Activated naive CD8-positive, alpha-beta T cell treated with anti-CD3 and anti-CD28 coated beads for 36 hours (primary cell): ENCODE measurements around the gene CDYL. TPM values are rescaled to one million over a fixed set of nuclear protein-coding genes. Genes with fewer than 3 reads are reported as not detected.
A peak's percentile ranks its signal among the peaks of the same experiment; 100 is the strongest.

Experiments
- DNase-seq: peaks from one replicate; pipeline ENCODE4 v3.0.0; 2021
- H3K27ac Mint-ChIP-seq: one replicate; pipeline ENCODE4 v1.8.0; 2022; ENCODE audit warnings: mild to moderate bottlenecking, moderate library complexity, mixed read lengths
- H3K27me3 Mint-ChIP-seq: one replicate; pipeline ENCODE4 v1.8.0; 2022; ENCODE audit warnings: mild to moderate bottlenecking, mixed read lengths
- H3K36me3 Mint-ChIP-seq: one replicate; pipeline ENCODE4 v1.8.0; 2021; ENCODE audit warnings: mild to moderate bottlenecking, mixed read lengths
- H3K4me1 Mint-ChIP-seq: one replicate; pipeline ENCODE4 v1.8.0; 2021; ENCODE audit warnings: mixed read lengths
- H3K4me3 Mint-ChIP-seq: one replicate; pipeline ENCODE4 v1.8.0; 2022; ENCODE audit warnings: mild to moderate bottlenecking, moderate library complexity, mixed read lengths
- H3K9me3 Mint-ChIP-seq: one replicate; pipeline ENCODE4 v1.8.0; 2022; ENCODE audit warnings: mixed read lengths
- total RNA-seq, 2 experiments: library from RNA; stranded (reverse); gene quantifications; one replicate each; pipeline ENCODE4 v1.2.3, GENCODE V29; 2021

Gene CDYL
- total RNA-seq: 10 to 100 TPM; 38.8 to 40.5 TPM

- H3K27ac Mint-ChIP-seq: peak within 1 kb of the TSS; percentile 94
- H3K4me1 Mint-ChIP-seq: peaks cover 61% of the 10 kb centered on the region
- peaks cover 41% of the 10 kb centered on the region for H3K9me3 Mint-ChIP-seq
- H3K27me3 Mint-ChIP-seq: peaks cover 5% of the 10 kb centered on the region
- peak within 1 kb of the TSS; percentile 92 for H3K4me3 Mint-ChIP-seq
- DNase-seq: peak; percentile 95
- peaks cover 33% of the 10 kb centered on the region for H3K36me3 Mint-ChIP-seq
Observed at GRCh38 chr6:4776131-4776492, at the start of gene CDYL. Gene CDYL (plus strand): TSS chr6:4776404. CDS start chr6:4776784, 380 bp downstream.

DNA sequence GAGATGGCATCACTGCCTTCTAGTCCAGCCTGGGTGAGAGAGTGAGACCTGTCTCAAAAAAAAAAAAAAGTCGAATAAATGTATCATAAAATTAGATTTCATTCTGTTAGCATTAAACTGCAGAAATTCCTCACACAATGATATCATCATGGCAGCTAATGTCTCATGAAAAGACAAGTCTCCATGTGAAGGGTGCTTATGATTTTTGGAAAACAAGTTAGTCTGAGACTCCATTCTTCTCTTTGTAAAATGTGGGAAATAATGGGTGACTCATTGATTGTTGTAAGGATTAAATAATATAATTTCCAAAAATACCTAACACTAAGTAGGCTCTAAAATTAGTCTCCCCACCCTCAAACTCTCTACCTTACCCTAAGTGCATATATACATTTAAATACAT is 49.6 kb upstream of the CDYL start:
- H3K9me3 Mint-ChIP-seq: no peaks in the 10 kb centered on the region
- H3K27ac Mint-ChIP-seq: no peak overlapping the region
- H3K4me3 Mint-ChIP-seq: no peak overlapping the region
- H3K36me3 Mint-ChIP-seq: no peaks in the 10 kb centered on the region
- peaks cover 19% of the 10 kb centered on the region for H3K27me3 Mint-ChIP-seq
- H3K4me1 Mint-ChIP-seq: peaks cover 13% of the 10 kb centered on the region
- DNase-seq: no peak

DNA sequence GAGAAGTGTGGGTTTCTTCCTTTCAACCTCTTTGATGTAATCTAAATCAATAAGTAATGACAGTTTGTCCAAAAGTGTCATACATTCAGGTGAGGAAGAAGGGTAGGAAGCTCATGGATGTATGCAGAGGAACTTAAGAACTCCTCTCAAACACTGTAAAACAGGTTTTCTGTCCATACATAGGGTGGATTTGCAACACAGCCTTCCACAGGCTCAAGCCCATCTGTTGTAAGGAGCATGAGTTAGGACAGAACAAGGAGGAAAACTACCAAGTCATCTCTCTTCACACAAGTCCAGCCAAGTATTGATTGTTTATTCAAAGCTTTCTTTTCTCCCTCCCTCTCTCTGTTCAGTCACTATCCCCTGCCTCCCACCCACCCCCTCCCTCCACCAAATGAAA is 49.0 kb upstream of the CDYL start:
- H3K36me3 Mint-ChIP-seq: no peaks in the 10 kb centered on the region

GRCh38 chr6:4727671-4728435 is 48.4 kb upstream of the CDYL start:
- no peaks in the 10 kb centered on the region for H3K36me3 Mint-ChIP-seq
- peaks cover 19% of the 10 kb centered on the region for H3K27me3 Mint-ChIP-seq
- no peak overlapping the region for H3K27ac Mint-ChIP-seq
- H3K9me3 Mint-ChIP-seq: no peaks in the 10 kb centered on the region
- H3K4me1 Mint-ChIP-seq: peaks cover 15% of the 10 kb centered on the region
- peak; percentile 17 for DNase-seq
- no peak overlapping the region for H3K4me3 Mint-ChIP-seq

More for the DNA sequence above, 49.0 kb upstream of the CDYL start:
- no peak overlapping the region for H3K27ac Mint-ChIP-seq
- peaks cover 13% of the 10 kb centered on the region for H3K4me1 Mint-ChIP-seq
- no peaks in the 10 kb centered on the region for H3K9me3 Mint-ChIP-seq
- peaks cover 19% of the 10 kb centered on the region for H3K27me3 Mint-ChIP-seq
- DNase-seq: no peak
- no peak overlapping the region for H3K4me3 Mint-ChIP-seq

DNA sequence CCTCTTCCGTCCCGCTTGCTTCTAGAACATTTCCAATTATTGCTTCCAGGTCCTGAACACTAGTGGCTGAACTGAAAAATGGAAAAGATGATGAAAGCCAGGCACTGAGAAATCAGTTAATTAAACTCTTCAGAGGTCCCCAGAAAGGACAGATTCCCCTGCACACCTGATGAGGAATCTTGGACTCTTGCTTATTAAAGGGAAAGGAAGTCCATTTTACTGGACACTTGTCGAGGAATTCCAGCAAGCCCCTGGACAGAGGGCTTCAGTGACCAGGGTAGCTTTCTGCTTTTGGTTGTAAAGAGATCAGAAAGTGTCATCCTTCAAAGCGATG is 47.8 kb upstream of the CDYL start:
- Mint-ChIP-seq H3K27me3 (peaks cover 16% of the 10 kb centered on the region), H3K4me1 (peaks cover 15% of the 10 kb centered on the region), H3K36me3 (no peaks in the 10 kb centered on the region)

DNA sequence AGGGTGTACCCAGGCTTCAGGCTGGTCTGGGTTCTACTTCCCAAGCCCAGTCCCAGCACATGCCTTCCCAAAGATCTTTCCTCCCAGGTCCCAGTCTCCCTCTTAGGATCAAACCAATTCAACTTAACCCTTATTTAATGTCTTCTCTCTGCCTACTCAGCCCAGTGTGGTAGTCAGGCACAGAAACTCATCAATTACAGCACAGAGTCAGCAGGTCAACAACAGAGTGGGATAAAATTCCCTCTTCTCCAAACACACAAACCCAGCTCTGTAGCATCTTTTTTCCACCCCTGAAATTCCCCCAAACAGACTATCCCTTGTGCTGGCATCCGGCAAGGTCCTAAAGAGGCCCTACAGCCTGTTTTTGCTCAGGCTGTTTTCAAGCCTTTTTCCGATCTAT is 47.3 kb upstream of the CDYL start:
- H3K4me3 Mint-ChIP-seq: no peak overlapping the region
- peaks cover 16% of the 10 kb centered on the region for H3K27me3 Mint-ChIP-seq
- DNase-seq: no peak
- no peak overlapping the region for H3K27ac Mint-ChIP-seq
- no peaks in the 10 kb centered on the region for H3K36me3 Mint-ChIP-seq
- H3K4me1 Mint-ChIP-seq: peaks cover 15% of the 10 kb centered on the region
- H3K9me3 Mint-ChIP-seq: no peaks in the 10 kb centered on the region

More for the DNA sequence above, 47.8 kb upstream of the CDYL start:
- no peak overlapping the region for H3K4me3 Mint-ChIP-seq
- H3K9me3 Mint-ChIP-seq: no peaks in the 10 kb centered on the region
- DNase-seq: no peak
- H3K27ac Mint-ChIP-seq: no peak overlapping the region

DNA sequence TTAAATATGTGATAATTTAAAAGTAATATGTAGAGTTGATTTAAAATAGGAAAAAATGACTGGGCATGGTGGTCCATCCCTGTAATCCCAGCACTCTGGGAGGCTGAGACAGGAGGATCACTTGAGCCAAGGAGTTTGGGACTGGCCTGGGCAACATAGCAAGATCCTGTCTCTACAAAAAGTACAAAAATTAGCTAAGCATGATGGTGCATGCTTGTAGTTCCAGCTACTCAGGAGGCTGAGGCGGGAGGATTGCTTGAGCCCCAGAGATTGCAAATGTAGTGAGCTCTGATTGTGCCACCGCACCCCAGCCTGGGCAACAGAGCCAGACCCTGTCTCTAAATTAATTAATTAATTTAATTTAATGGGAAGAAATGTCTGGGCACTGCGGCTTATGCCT is 44.2 kb upstream of the CDYL start:
- H3K4me3 Mint-ChIP-seq: no peak overlapping the region
- no peak for DNase-seq
- peaks cover 21% of the 10 kb centered on the region for H3K27me3 Mint-ChIP-seq
- peaks cover 15% of the 10 kb centered on the region for H3K4me1 Mint-ChIP-seq
- no peaks in the 10 kb centered on the region for H3K9me3 Mint-ChIP-seq
- H3K27ac Mint-ChIP-seq: no peak overlapping the region
- H3K36me3 Mint-ChIP-seq: no peaks in the 10 kb centered on the region

GRCh38 chr6:4732691-4733315 is 43.4 kb upstream of the CDYL start:
- H3K36me3 Mint-ChIP-seq: no peaks in the 10 kb centered on the region
- peaks cover 21% of the 10 kb centered on the region for H3K27me3 Mint-ChIP-seq
- H3K9me3 Mint-ChIP-seq: no peaks in the 10 kb centered on the region
- H3K4me1 Mint-ChIP-seq: peaks cover 7% of the 10 kb centered on the region
- no peak overlapping the region for H3K4me3 Mint-ChIP-seq
- no peak overlapping the region for H3K27ac Mint-ChIP-seq
- no peak for DNase-seq

DNA sequence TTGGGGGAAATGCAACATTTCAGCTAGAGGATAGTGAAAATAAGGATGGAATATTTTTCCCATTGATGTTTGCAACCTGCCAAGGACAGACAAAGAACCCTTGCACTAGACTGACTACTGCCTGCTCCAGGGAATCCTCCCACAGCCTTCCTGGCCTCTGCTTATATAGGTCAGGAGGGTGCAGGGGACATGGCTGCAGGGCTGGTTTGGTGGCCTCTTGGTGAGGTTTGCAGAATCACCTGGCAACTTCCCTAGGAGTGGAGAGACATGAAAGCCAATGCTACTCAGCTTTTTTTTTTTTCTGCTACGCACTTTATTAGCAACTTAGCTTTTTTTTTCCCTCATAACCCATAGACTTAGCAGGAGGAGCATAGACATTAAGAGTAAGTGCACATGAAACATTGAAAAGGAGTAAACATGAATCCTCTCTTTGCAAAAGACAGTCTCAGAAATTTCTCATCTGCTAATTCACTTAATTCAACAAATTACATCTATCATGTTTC is 39.8 kb upstream of the CDYL start:
- Mint-ChIP-seq H3K36me3 (no peaks in the 10 kb centered on the region), H3K27me3 (peaks cover 8% of the 10 kb centered on the region), H3K4me3 (no peak overlapping the region), H3K9me3 (no peaks in the 10 kb centered on the region), H3K4me1 (peaks cover 2% of the 10 kb centered on the region), H3K27ac (no peak overlapping the region)
- DNase-seq: no peak

GRCh38 chr6:4740032-4740431 is 36.2 kb upstream of the CDYL start:
- peaks cover 8% of the 10 kb centered on the region for H3K27me3 Mint-ChIP-seq
- no peak overlapping the region for H3K27ac Mint-ChIP-seq
- no peaks in the 10 kb centered on the region for H3K4me1 Mint-ChIP-seq
- H3K36me3 Mint-ChIP-seq: no peaks in the 10 kb centered on the region
- no peak overlapping the region for H3K4me3 Mint-ChIP-seq
- DNase-seq: no peak
- no peaks in the 10 kb centered on the region for H3K9me3 Mint-ChIP-seq

DNA sequence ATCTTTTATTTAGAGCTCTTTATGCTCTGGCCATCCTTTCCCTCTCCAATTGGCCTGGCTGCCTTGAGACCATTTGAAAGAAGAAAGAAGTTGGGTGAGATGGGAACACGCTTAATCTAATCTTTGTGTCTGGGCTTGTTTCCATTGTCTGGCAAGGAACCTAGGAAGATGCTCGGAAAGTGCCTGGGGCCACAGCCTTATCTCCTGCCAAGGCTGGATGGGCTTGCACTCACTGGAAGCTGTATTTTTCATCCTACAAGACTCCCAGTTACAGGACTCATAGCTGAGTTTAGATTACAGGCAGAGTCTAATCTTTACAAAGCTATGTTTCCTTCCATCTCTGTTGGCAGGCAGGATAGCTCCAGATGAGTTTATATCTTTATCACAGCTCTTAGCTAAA is 33.1 kb upstream of the CDYL start:
- H3K4me1 Mint-ChIP-seq: no peaks in the 10 kb centered on the region
- H3K36me3 Mint-ChIP-seq: no peaks in the 10 kb centered on the region
- H3K27ac Mint-ChIP-seq: no peak overlapping the region
- no peaks in the 10 kb centered on the region for H3K9me3 Mint-ChIP-seq
- H3K27me3 Mint-ChIP-seq: peaks cover 3% of the 10 kb centered on the region
- H3K4me3 Mint-ChIP-seq: no peak overlapping the region
- DNase-seq: no peak

DNA sequence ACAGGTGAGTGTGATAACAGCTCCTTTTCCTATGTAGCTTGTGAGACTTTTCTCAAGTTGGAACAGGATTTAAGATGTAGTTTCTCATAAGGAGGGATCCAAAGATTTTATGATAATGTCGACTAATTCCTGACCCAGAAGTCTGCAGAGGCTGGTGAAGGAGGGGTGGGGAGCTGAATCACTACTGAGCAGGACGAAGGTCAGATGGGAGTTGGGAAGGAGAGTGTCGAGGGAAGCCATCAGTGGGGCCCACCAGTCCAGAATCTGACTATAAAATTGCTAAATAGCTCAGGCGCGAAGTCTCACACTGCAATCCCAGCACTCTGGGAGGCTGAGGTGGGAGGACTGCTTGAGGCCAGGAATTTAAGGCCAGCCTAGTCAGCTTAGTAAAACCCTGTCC is 32.3 kb upstream of the CDYL start:
- Mint-ChIP-seq H3K9me3 (no peaks in the 10 kb centered on the region), H3K36me3 (no peaks in the 10 kb centered on the region), H3K27ac (no peak overlapping the region), H3K27me3 (peaks cover 3% of the 10 kb centered on the region), H3K4me3 (no peak overlapping the region), H3K4me1 (no peaks in the 10 kb centered on the region)
- no peak for DNase-seq

GRCh38 chr6:4747588-4747987 is 28.6 kb upstream of the CDYL start:
- Mint-ChIP-seq H3K36me3 (no peaks in the 10 kb centered on the region), H3K4me3 (no peak overlapping the region), H3K27me3 (no peaks in the 10 kb centered on the region), H3K27ac (no peak overlapping the region), H3K9me3 (no peaks in the 10 kb centered on the region), H3K4me1 (no peaks in the 10 kb centered on the region)
- no peak for DNase-seq

GRCh38 chr6:4751823-4752464 is 24.3 kb upstream of the CDYL start:
- Mint-ChIP-seq H3K27me3 (peaks cover 14% of the 10 kb centered on the region), H3K4me3 (no peak overlapping the region), H3K9me3 (no peaks in the 10 kb centered on the region), H3K27ac (no peak overlapping the region), H3K36me3 (no peaks in the 10 kb centered on the region), H3K4me1 (no peaks in the 10 kb centered on the region)
- DNase-seq: no peak

DNA sequence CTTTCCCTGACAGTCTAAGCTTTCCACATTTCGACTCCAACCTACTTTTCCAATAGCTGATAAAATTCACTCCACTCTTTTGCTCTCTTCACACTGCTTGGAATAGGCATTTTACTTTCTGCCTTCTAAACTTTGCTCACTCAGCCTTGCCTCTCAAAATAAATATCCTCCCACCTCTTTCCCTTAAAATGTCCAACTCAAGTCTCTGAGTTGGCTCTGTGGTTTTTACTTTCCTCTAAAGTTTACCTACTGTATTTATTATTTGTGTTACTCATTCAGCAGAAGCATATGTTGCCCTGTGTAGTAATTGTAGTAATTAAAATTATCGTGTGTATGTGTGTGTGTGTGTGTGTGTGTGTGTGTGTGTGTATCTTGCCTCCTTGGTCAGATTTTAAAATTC is 20.0 kb upstream of the CDYL start:
- Mint-ChIP-seq H3K27ac (no peak overlapping the region), H3K36me3 (no peaks in the 10 kb centered on the region), H3K9me3 (no peaks in the 10 kb centered on the region), H3K4me3 (no peak overlapping the region), H3K27me3 (peaks cover 14% of the 10 kb centered on the region), H3K4me1 (no peaks in the 10 kb centered on the region)
- DNase-seq: no peak
